Measurements from ENCODE around the gene HSD17B14.
"Not testable (repeated sequence)": the region's sequence is repeated elsewhere in the genome, so short reads cannot be mapped to it uniquely, and the experiment has no call there.

Gene HSD17B14

GRCh38 chr19:48806818-48807589 lies 29.3 kb downstream of the HSD17B14 start:
- no peak for DNase-seq (ENCODE audit: low read depth)
- H3K4me3 ChIP-seq (ENCODE audit: low read depth, low read length), result no peak overlapping the region

GRCh38 chr19:48806518-48806817 lies 29.8 kb downstream of the HSD17B14 start:
- H3K4me3 ChIP-seq (ENCODE audit: low read depth, low read length), result no peak overlapping the region
- no peak for DNase-seq (ENCODE audit: low read depth)

- H3K4me3 ChIP-seq (ENCODE audit: low read depth, low read length), result no peak overlapping the region
- no peak for DNase-seq (ENCODE audit: low read depth)
Observed at GRCh38 chr19:48805452-48805851, 30.8 kb downstream of the HSD17B14 start.

GRCh38 chr19:48804496-48804895 lies 31.8 kb downstream of the HSD17B14 start:
- H3K4me3 ChIP-seq (ENCODE audit: low read depth, low read length), result no peak overlapping the region
- DNase-seq (ENCODE audit: low read depth), result no peak

- H3K4me3 ChIP-seq (ENCODE audit: low read depth, low read length), result no peak overlapping the region
- DNase-seq (ENCODE audit: low read depth), result no peak
Observed at GRCh38 chr19:48802623-48803022, 33.7 kb downstream of the HSD17B14 start.

- no peak for DNase-seq (ENCODE audit: low read depth)
Observed at GRCh38 chr19:48799358-48800300, 36.7 kb downstream of the HSD17B14 start.

GRCh38 chr19:48798937-48799336 lies 37.4 kb downstream of the HSD17B14 start:
- H3K4me3 ChIP-seq (ENCODE audit: low read depth, low read length), result no peak overlapping the region
- no peak for DNase-seq (ENCODE audit: low read depth)

More at GRCh38 chr19:48799358-48800300, 36.7 kb downstream of the HSD17B14 start:
- no peak overlapping the region for H3K4me3 ChIP-seq (ENCODE audit: low read depth, low read length)

GRCh38 chr19:48797103-48797502 lies 39.2 kb downstream of the HSD17B14 start:
- H3K4me3 ChIP-seq (ENCODE audit: low read depth, low read length), result no peak overlapping the region
- DNase-seq (ENCODE audit: low read depth), result no peak

- no peak for DNase-seq (ENCODE audit: low read depth)
- H3K4me3 ChIP-seq (ENCODE audit: low read depth, low read length), result no peak overlapping the region
Observed at GRCh38 chr19:48796298-48797083, 39.8 kb downstream of the HSD17B14 start.

GRCh38 chr19:48795685-48796070 lies 40.6 kb downstream of the HSD17B14 start:
- no peak overlapping the region for H3K4me3 ChIP-seq (ENCODE audit: low read depth, low read length)
- no peak for DNase-seq (ENCODE audit: low read depth)

- peak; percentile 73 for DNase-seq (ENCODE audit: low read depth)
- peak overlapping the region; percentile 55 for H3K4me3 ChIP-seq (ENCODE audit: low read depth, low read length)
Observed at GRCh38 chr19:48795055-48795684, 41.1 kb downstream of the HSD17B14 start.

- H3K4me3 ChIP-seq (ENCODE audit: low read depth, low read length), result no peak overlapping the region
- DNase-seq (ENCODE audit: low read depth), result no peak
Observed at GRCh38 chr19:48794291-48794690, 42.0 kb downstream of the HSD17B14 start.

- DNase-seq (ENCODE audit: low read depth), result no peak
- no peak overlapping the region for H3K4me3 ChIP-seq (ENCODE audit: low read depth, low read length)
Observed at GRCh38 chr19:48793271-48793670, 43.0 kb downstream of the HSD17B14 start.

GRCh38 chr19:48787331-48787730 lies 49.0 kb downstream of the HSD17B14 start:
- H3K4me3 ChIP-seq (ENCODE audit: low read depth, low read length); DNase-seq (ENCODE audit: low read depth): not testable (repeated sequence)

- not testable (repeated sequence) for H3K4me3 ChIP-seq (ENCODE audit: low read depth, low read length); DNase-seq (ENCODE audit: low read depth)
Observed at GRCh38 chr19:48786422-48786821, 49.9 kb downstream of the HSD17B14 start.

- no peak for DNase-seq (ENCODE audit: low read depth)
Observed at GRCh38 chr19:48784527-48784926, 51.8 kb downstream of the HSD17B14 start.

GRCh38 chr19:48780631-48781391 lies 55.5 kb downstream of the HSD17B14 start:
- DNase-seq (ENCODE audit: low read depth), result no peak
- H3K4me3 ChIP-seq (ENCODE audit: low read depth, low read length), result no peak overlapping the region

More at GRCh38 chr19:48784527-48784926, 51.8 kb downstream of the HSD17B14 start:
- H3K4me3 ChIP-seq (ENCODE audit: low read depth, low read length), result no peak overlapping the region

- DNase-seq (ENCODE audit: low read depth), result no peak
- no peak overlapping the region for H3K4me3 ChIP-seq (ENCODE audit: low read depth, low read length)
Observed at GRCh38 chr19:48779636-48780035, 56.7 kb downstream of the HSD17B14 start.

GRCh38 chr19:48777720-48778119 lies 58.6 kb downstream of the HSD17B14 start:
- DNase-seq (ENCODE audit: low read depth), result no peak

More at GRCh38 chr19:48777720-48778119, 58.6 kb downstream of the HSD17B14 start:
- no peak overlapping the region for H3K4me3 ChIP-seq (ENCODE audit: low read depth, low read length)
